Activated CD4-positive, alpha-beta T cell treated with anti-CD3 and anti-CD28 coated beads for 1 hour (primary cell): ENCODE measurements around the gene COL6A3.

Source experiments
- DNase-seq: peaks from one replicate; pipeline ENCODE4 v3.0.0-alpha.2; 2020

COL6A3 gene, protein sequence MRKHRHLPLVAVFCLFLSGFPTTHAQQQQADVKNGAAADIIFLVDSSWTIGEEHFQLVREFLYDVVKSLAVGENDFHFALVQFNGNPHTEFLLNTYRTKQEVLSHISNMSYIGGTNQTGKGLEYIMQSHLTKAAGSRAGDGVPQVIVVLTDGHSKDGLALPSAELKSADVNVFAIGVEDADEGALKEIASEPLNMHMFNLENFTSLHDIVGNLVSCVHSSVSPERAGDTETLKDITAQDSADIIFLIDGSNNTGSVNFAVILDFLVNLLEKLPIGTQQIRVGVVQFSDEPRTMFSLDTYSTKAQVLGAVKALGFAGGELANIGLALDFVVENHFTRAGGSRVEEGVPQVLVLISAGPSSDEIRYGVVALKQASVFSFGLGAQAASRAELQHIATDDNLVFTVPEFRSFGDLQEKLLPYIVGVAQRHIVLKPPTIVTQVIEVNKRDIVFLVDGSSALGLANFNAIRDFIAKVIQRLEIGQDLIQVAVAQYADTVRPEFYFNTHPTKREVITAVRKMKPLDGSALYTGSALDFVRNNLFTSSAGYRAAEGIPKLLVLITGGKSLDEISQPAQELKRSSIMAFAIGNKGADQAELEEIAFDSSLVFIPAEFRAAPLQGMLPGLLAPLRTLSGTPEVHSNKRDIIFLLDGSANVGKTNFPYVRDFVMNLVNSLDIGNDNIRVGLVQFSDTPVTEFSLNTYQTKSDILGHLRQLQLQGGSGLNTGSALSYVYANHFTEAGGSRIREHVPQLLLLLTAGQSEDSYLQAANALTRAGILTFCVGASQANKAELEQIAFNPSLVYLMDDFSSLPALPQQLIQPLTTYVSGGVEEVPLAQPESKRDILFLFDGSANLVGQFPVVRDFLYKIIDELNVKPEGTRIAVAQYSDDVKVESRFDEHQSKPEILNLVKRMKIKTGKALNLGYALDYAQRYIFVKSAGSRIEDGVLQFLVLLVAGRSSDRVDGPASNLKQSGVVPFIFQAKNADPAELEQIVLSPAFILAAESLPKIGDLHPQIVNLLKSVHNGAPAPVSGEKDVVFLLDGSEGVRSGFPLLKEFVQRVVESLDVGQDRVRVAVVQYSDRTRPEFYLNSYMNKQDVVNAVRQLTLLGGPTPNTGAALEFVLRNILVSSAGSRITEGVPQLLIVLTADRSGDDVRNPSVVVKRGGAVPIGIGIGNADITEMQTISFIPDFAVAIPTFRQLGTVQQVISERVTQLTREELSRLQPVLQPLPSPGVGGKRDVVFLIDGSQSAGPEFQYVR (N-terminal part only)

DNA sequence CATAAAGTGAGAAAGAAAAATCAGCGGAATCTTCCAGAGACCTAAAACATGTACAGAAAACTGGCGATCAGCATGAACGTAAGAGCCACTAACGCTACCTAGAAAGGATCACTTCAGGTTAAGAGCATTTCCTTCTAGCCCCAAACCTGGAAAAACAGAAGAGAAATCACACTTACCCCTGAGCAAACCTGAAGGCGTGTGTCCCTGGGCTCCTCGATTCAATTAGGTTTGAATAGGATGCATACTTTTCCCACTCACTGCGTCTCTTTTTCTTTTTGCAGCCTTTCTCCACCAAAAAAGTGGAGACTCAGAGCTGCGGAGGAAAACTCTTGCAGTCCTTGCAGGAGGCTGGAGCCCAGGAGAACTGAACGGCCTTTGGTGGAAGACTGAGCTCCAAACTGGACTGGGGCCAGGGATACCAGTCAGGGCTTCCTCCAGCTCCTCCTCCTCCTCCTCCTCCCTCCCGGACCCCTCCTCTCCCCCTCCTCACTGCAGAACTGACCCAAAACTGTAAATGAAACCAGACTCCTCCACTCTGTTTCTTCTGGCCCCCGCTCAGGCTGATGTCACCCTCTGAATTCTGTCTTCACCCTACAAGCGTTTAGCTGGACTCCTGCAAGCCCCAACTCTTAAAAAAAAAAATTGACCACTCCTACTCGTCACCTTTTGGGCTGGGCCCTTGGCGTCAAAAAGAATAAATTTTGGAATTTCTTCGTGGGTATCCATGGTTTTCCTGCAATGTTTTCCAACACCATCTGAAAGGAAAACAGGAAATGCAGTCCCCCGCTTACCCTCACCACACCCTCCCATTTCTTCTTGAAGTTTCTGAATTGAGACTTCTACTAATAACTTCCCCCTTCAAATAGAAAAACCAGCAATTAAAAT is at the start of gene COL6A3:
COL6A3 (minus strand) TSS at position 388 of the 885 bp plus-strand sequence. CDS start 17,347 bp downstream, outside the sequence.
- no peak for DNase-seq

DNA sequence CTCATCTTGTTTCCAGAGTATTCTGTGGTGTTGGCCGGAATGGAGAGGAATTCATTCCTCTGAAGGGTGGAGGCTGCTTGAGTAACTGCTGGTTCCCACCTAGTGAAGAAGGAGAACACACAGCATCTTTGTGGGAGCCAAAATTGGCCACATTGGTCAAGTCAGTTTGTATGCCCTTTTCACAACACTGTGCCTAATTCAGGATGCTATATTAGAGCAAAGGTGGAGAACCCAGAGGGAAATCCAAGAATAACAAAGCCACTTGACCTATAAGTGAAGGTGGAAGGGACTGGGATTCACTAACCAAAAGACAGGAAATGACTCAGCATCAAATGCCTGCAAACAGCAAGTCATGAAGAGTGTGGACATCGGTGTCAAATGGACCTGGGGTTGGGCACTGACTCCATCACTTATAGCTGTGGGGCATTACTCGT is 45.8 kb upstream of the COL6A3 start:
- DNase-seq, result no peak

DNA sequence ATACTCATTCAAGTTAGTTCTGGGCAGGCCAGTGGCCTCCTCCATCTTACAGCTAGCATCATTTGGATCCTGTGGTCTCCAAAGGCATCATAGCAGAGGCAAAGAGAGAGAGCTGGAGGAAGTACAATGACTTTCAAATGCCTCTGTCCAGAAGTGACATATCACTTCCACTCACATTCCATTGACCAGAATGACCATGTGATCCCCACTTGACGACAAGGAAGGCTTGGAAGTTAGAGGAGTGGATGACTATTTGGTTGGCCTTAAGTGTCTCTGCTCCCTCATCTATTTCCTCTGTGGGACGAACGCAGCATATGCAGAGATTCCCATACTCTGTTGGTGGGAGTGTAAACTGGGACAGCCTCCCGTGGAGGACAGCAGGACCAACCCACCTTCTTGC is 45.3 kb upstream of the COL6A3 start:
- no peak for DNase-seq

DNA sequence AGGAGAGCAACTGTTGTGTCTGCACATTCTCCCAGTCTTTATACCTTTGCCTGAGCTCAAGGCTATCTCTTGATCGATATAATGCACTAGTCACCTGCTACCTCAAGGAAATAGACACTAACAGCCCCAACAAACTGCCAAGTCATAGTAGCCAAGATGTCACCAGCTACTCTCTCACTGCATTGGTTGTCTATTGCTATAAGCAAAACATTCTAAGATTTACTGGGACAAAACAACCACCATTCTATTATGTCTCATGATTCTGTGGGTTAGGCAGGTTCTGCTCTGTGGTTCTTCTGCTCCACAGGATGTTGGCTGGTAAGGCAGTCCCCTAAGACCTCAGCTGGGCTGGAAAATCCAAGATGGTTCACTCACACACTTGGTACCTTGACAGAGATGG is 44.6 kb upstream of the COL6A3 start:
- DNase-seq, result no peak

DNA sequence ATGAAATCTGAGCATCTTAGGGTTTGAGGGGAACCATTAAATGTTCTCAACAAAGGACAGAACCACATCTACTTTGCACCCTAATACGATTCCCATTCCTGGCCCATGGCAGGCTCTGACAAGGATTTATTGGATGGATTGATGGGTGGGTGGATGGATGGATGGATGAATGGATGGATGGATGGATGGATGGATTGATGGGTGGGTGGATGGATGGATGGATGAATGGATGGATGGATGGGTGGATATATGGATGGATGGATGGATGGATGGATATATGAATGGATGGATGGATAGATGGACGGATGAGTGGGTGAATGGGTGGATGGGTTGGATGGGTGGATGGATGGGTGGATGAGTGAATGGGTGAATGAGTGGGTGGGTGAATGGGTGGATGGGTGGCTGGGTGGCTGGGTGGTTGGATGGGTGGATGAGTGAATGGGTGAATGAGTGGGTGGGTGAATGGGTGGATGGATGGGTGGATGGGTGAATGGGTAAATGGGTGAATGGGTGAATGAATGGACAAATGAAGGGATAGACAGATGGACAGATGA is 43.5 kb upstream of the COL6A3 start:
- DNase-seq, result no peak

DNA sequence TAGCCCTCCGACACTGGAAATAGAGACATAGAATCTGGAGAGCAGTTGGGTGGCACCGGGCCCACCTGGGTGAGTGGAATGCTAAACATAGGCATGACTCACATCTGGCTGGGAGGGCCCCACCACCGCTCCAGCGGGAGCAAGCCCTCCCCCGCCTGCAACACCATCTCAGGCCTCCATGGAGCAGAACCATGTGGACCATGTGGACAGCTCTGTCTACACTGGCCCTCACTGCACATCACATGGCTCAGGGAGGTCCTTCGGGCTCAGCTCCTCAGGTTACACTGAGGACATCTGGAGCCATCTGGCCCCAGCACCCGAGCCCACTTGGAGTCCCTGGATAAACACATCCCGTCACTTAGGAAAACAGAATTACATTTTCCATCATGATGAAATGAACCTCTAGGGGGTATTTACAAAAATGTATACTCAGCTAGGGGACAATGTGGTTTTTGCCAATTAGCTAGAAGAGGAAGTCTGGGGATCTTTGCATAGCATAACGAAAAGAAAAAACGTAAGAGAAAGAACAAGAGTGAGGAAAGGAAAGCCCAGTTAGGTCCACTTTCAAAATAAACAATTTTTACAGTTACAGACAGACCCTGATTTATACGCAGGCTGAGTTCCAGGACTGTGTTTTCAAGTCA is 42.4 kb upstream of the COL6A3 start:
- no peak for DNase-seq

DNA sequence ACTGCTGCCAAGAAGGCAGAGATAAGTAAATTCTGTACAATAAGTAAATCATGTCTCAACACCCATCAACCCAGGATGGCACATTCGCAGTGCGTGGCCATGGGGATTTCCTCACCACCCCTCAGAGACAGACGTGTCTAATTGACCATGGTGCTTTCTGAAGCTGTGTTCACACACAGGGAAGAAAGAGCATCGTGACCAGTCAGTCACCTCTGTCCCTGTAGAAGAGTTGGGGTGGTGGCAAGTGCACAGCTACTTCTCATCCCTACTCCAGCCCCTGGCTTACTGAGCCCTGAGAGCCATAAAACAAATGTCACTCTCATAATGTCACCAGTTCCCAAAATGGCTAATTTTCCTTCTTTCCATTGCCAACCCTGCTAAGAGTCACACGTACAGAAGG is 41.8 kb upstream of the COL6A3 start:
- no peak for DNase-seq

DNA sequence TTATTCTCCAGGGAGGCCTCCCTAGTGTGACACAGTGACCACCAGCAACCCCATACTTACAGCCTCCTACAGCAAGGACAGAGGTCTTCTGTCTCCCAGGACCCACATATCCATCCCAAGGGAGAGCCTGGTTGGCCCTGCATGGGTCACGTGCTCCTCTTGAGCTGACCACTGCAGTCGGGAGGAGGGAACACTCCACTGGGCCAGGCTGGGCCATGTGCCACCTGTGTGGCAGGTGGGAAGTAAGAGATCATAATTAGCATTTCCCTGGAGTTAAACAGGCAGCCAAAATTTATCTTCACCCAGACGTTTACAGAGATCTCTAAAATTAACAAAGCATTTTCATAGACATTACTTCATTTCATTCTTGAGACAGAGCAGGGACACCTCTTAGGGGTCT is 39.7 kb upstream of the COL6A3 start:
- DNase-seq, result no peak

DNA sequence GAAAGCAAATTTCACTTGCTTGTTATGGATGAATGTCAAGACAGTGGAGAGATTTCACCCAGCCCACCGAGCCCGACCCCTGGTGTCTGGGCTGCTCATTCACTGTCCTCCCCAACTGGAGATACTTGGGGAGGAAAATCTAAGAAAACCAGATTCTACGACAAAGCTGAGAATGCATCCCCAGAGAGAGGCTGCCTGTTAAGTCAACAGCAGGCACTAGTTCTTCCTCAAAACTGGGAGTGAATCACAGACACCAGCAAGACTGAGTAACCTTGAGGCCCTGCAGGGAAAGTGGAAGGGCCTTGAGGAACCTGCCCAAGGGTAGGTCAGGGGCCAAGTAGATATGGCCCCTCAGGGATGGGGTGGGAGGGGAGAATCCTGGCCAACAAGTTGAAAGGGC is 38.9 kb upstream of the COL6A3 start:
- no peak for DNase-seq

DNA sequence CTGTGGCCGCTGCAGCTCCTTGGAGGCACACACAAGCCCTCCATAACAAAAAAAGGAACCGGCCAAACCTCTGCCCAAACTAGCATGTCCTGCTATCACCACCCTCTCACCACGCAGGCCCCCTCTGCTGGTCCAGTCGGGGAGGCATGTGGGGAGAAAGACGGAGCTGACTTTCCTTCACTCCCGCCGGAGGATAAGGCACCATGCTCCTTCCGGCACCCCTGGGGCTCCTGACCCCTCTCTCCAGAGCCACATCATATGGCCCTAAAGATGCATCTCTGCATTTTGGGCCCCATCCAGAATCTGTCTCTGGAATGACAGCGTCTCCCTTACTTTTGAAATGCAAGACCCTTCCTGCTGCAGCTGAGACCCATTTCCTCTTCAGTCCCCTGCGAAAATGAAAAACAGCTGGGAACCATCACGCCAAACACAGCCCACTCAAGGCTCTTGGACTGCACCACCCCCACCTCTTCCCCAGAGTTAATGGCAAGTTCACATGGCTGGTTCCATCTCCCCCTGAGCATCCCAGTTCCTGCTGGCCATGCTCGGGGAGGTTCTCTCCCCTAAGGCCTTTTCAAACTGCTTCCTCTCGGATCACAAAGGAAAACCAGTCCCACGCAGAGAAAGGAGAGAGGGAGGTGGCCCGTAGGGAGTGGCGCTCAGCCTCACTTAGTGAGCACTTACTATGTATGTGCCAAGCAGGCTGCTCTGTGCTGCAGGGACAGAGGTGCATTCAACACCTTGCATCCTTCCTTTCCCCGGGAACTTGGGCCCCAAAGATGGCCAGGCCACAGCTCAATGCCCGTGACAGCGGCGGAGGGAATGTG is 37.9 kb upstream of the COL6A3 start:
- DNase-seq, result no peak

DNA sequence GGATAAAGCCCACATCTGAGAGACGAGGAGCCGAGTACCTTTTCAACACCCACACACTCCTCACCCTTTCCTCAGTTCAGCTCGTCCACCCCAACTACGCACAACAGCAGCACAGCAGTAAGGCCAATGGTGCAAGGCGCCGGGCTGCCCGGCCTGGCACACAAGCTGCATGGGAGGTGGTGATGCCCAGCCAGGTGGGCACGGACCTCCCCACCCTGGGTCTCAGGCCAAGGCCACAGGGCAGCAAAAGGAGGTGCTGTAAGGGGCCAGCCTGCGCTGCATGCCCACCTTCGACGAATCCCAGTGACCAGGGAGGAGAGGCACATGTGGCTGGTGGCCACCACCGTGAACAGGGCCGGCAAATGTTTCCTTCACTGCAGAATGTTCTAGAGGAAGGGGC is 36.6 kb upstream of the COL6A3 start:
- no peak for DNase-seq

DNA sequence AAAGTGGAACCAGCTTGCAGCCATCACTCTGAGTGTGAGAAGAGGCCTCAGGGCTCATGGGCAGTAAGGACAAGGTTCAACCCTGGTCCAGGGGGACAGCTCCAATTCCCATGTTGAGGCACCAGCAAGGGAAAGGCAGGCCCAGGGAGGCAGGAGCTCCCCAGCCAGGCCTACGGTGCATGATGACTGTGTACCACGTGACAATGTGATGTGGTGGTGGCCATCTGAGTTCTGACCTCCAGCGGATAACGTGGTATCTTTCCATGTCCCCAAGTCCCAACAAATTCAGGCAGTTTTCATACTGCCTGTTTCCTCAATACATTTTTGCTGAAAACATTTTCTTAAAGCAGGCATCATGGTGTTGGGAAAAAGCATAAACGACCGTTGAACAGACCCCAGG is 36.1 kb upstream of the COL6A3 start:
- no peak for DNase-seq

DNA sequence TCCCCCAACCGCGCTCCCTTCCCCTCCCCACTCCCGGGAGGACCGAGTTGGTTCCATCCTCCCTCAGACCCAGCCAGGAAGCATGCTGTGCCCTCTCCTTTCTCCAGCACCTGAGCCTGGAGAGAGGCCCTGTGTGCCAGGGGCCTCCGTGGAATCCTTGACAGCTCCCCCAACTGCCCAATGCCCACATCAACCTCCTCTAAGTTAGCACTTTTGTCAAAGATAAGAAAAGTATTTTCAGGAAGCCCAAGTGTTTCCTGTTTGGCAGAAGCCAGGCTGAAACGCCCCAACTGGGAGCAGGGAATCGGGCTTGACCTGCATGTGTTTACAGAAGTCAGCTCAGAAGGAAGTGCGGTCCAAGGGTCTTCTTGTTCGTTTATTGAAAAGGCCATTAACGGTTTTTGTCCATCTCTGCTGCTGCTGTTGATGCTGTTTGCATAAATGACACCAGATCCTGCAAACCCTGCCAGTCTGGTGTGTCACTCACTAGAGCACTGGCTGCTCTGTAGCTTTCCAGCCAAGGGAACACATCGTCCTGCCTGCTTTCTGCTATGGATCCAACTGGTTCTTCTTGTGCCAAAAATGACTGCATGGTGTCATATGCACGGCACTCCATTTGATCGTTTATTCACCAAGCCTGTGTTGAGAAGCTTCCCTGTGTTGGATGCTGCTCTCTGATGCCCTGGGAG is 35.4 kb upstream of the COL6A3 start:
- DNase-seq, result no peak

DNA sequence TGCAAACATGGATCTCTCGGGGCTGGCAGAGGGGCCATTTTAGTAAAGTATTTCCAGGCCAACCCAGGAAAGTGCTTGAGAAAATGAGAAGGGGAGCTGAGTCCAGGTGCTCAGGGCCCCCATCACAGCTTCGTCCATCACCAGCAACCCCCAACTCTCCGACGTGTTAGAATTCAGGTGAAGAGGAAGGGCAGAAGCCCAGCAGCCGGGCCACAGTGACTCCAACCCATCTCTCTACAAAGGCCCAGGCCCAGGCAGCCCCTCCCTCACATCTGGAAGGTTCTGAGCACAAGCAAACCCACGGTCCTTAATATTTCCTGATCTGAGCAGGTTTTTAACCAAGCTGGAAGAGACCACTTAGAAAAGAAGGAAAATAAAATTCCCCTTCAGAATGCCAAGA is 34.7 kb upstream of the COL6A3 start:
- DNase-seq, result no peak

DNA sequence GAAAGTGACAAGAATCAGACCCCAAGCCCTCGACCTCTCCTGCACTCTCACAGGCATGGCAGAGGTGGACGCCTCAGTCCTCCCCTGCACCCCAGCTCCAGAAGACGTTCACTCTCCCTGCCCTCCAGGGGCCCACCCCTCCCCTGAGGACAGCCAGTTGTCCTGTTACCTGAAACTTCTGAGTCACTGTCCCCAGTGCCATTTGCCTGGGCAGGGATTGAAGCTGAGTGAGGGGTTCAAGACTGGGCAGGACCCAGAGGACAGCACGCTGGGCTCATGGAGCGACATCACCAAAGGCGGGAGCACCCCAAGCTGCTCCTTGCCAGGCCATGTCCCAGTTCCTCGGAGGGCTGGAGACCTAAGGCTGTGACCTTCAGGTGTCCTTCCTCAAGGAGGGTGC is 34.2 kb upstream of the COL6A3 start:
- DNase-seq, result no peak

DNA sequence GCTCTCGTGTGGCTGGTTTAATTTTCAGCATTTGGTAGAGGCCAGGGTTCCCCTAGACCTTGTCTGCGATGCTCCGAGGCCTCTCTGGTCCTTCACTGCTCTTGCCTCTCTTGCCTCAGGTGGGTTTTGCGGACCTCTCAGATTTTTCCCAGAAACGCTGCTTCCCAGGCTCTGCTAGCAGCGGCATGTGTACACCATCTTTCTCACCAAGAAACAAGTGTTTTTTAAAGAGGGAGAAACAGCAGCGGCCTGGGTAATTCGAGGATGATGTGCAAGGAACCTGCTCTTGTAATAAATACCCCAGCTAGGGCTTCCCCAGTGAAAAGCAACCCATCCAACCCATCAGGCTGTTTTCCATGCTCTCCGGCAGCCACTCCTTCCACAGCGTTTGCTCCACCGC is 33.5 kb upstream of the COL6A3 start:
- no peak for DNase-seq

DNA sequence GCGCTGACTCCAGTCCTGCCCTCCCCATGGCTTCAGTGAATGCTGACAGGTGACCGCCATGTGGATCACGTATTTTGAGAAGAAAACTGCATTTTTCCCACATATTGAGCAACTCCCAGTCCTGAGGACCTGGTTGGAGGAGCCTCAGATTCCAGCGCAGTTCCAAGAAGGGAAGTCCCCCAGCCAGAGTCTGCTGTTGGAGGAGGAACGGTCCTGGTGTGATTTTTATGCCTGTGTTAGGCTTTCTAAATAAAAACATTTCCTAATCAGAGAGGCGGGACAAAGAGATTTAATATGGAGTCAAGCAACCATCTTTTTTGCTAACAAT is 32.3 kb upstream of the COL6A3 start:
- DNase-seq, result no peak

DNA sequence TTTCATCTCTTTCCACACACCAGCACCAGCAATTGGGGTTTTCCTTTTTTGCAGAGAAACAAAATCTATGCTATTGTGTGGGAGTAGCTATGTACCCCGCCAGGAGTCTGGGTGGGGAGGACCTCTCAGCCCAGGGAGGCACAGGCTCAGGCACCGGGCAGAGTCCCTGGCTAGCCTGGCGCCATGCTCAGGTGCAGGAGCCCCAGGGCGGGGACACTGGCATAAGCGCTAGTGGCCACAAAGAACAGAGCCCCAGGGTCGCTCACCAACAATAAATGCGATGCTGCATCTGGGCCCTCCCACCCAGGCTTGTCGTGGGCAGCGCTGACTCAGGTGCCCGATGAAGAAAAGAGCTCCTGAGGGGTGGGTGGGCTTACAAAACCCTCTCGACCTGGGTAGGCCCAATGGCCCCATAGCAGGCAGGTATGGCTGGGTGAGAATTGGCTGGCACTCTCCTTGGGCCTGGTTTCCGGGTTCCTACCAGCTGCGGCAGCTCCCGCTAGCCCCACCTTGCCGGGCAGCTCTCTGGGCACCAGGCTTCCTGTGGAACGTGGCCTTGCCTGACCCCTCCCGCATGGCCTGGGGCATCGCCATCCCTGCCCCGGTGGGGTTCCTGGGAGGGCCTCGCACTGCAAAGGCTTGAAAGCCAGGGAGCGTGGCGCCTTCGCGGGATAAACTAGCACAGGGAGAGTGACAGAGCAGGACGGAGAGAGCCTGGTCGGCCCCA is 31.8 kb upstream of the COL6A3 start:
- DNase-seq, result no peak

DNA sequence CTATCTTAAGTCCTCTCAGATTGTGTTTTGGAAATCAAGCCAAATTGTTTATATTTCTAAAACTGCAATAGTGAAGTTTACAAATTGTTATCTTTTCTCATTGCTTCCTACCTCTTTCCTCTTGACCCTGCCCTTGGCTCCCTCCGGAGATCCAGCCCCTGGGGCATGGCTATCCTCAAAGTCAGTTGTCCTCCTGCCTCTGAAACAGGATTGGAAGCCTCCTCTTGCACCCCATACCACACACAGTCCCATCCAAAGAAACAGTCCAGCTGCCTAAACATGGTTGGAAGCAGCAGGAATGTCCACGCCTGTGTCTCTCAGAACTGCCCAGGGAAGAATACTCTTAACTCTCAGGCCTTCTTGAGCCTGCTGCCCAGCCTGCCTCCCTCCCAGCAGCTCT is 30.1 kb upstream of the COL6A3 start:
- DNase-seq, result no peak
